Fibroblast of the aortic adventitia (primary cell): Measurements from ENCODE around the gene ABHD14A. TPM values are rescaled to one million over a fixed set of nuclear protein-coding genes. Genes with fewer than 3 reads are reported as not detected.
A peak's percentile ranks its signal among the peaks of the same experiment; 100 is the strongest.
"Not testable (repeated sequence)": the region's sequence is repeated elsewhere in the genome, so short reads cannot be mapped to it uniquely, and the experiment has no call there.

Source experiments
- DNase-seq: peaks from one replicate; pipeline ENCODE4 v3.0.0-alpha.2; 2010; ENCODE audit warnings: low read depth
- H3K4me3 ChIP-seq: 2 replicates; pipeline ENCODE4 v1.5.1; 2011; ENCODE audit warnings: low read depth, mild to moderate bottlenecking, control low read depth, low read length, moderate library complexity
- total RNA-seq: library from RNA; depleted of rRNA; stranded (reverse); fragments of >200 nt; gene quantifications from 2 replicates; pipeline ENCODE4 v1.2.3, GENCODE V29; 2012; ENCODE audit warnings: low replicate concordance
- TF ChIP-seq, protein P1 (sequence below): IDR thresholded peaks from 2 replicates; pipeline ENCODE4 v1.5.1; 2011; ENCODE audit warnings: mild to moderate bottlenecking, low read length, control low read depth, inconsistent platforms; ENCODE audit not compliant: insufficient read depth

Gene ABHD14A
- total RNA-seq, 1 donor: 13.8 TPM

DNA sequence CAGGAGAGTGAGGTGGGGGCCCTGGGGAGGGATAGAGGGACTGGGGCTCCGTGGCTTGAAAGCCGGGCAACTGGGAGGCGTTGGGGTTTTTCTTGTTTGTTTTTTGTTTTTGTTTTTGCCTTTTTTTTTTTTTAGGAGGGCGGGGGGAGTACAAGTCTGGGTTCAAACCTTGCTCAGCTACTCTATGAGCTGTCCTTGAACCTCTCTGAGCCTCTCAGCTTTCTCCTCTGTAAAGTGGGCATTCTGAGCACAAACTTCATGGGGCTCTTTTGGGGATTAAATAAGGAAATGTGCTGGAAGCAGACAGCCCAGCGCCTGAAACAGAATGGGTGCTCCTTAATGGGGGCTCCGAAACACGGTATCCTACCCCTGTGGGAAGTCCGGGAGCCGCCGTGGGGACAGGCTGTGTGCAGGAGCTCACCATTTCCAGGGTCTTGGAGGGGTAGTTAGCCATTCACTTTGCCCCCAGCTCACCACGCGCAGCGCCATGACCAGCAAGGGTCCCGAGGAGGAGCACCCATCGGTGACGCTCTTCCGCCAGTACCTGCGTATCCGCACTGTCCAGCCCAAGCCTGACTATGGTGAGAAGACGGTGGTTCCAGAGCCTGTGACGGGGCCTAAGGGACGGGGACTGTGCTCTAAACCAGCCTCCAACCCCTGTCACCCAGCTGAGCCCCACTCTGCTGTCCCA lies 8.9 kb downstream of the ABHD14A start:
- TF ChIP-seq, protein P1, sequence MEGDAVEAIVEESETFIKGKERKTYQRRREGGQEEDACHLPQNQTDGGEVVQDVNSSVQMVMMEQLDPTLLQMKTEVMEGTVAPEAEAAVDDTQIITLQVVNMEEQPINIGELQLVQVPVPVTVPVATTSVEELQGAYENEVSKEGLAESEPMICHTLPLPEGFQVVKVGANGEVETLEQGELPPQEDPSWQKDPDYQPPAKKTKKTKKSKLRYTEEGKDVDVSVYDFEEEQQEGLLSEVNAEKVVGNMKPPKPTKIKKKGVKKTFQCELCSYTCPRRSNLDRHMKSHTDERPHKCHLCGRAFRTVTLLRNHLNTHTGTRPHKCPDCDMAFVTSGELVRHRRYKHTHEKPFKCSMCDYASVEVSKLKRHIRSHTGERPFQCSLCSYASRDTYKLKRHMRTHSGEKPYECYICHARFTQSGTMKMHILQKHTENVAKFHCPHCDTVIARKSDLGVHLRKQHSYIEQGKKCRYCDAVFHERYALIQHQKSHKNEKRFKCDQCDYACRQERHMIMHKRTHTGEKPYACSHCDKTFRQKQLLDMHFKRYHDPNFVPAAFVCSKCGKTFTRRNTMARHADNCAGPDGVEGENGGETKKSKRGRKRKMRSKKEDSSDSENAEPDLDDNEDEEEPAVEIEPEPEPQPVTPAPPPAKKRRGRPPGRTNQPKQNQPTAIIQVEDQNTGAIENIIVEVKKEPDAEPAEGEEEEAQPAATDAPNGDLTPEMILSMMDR: no peak
- H3K4me3 ChIP-seq: peak overlapping the region; percentile 62
- no peak for DNase-seq

DNA sequence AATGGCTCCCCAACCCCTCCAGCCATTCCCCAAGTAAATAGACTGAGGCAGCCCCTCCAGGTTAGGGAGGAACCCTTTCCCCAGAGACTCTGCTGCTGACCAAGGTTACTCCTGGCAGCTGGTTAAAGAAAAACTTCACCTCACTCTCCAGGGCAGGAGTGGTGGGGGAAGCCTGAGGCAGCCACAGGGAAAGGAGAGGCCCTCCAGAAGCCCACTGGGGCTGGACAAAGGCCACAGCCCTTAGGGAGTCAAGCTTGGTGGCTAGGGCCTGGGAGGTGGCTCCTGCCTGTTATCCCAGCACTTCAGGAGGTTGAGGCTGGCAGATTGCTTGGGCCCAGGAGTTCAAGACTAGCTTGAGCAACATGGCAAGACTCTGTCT lies 9.4 kb downstream of the ABHD14A start:
- DNase-seq: no peak
- TF ChIP-seq, protein P1: no peak
- peak overlapping the region; percentile 62 for H3K4me3 ChIP-seq

DNA sequence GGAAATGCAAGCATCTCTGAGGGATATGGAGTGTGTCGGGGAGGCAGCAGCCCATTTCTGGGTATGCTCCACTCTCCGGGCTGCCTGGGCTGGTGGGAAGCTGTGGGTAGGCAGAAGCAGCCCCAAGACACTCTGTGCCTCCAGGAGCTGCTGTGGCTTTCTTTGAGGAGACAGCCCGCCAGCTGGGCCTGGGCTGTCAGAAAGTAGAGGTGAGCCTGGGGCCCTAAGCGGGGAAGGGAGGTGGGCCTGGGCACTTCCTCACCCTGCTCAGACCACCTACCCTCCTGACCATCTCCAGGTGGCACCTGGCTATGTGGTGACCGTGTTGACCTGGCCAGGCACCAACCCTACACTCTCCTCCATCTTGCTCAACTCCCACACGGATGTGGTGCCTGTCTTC lies 10.2 kb downstream of the ABHD14A start:
- DNase-seq: no peak
- TF ChIP-seq, protein P1: no peak
- H3K4me3 ChIP-seq: no peak overlapping the region

DNA sequence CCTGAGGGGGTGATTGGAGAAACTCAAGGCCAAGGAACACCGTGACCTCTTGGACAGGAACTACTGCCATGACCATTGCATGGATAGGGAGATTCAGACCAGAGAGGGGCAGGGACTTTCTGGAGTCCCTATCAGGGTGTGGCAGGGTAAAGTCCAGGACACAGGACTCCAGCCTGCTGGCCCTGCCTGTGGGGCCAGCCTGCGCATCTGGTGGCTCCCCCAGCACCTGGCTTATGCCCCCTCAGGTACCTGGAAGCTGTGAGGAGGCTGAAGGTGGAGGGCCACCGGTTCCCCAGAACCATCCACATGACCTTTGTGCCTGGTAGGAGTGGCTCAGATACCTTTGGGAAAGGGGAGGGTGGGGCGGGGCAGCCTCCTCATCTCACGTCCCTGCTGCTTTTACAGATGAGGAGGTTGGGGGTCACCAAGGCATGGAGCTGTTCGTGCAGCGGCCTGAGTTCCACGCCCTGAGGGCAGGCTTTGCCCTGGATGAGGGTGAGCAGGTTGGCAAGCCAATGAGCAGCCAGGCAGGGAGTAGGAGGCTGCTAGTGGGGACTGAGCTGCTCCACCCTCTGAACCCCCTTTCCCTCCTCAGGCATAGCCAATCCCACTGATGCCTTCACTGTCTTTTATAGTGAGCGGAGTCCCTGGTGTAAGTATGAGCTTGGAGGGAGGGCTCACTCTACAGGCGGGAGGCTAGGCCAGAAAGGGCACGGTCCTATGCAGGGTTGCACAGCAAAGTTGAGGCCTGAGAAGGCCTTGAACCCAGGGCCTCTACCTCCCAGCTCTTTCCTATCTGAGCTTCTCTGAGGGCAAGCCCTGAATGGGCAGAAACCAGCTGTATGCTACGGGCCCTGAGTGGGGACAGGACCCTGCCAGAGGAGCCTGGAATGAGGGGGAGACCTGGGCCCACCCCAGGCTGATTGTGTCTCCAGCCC lies 11.4 kb downstream of the ABHD14A start:
- H3K4me3 ChIP-seq: no peak overlapping the region
- TF ChIP-seq, protein P1: no peak
- DNase-seq: no peak

DNA sequence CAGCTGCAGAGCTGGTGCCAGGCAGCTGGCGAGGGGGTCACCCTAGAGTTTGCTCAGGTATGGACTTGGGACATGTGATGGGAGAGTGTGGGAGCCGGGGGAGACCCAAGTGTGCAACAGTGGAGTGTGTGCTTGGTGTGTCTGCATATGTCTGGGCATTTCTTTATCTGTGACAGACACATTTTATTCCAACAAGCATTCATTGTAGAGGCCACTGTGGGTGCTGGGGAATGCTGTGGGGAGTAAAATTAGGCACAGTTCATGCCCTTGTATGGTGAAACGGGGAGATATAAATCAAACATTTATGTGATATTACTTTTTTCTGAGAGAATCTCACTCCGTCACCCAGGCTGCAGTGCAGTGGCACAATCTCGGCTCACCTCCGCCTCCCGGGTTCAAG lies 12.7 kb downstream of the ABHD14A start:
- TF ChIP-seq, protein P1: no peak
- H3K4me3 ChIP-seq: no peak overlapping the region
- no peak for DNase-seq

DNA sequence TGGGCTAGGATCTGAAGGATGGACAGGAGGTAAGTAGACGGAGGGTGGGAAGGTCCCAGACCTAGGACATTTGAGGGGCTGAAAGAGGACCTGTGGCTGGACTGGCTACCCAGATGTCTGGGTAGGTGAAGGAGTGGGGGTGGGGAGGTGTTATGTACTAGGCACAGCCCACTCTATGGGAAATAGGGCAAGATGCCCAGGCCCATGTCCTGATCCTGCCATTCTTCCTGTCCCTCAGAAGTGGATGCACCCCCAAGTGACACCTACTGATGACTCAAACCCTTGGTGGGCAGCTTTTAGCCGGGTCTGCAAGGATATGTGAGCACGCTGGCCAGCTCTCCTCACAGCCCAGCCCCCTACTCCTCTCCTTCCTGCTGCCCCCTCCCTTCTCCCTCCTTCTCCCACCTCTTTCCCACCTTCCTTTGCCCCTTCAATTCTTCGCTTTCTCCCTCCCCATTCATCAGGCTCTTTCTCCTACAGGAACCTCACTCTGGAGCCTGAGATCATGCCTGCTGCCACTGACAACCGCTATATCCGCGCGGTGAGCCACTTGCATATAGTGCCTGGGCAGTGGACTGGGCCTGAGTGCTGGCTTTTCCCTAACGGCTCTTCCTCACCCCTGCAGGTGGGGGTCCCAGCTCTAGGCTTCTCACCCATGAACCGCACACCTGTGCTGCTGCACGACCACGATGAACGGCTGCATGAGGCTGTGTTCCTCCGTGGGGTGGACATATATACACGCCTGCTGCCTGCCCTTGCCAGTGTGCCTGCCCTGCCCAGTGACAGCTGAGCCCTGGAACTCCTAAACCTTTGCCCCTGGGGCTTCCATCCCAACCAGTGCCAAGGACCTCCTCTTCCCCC lies 13.7 kb downstream of the ABHD14A start:
- H3K4me3 ChIP-seq: no peak overlapping the region
- TF ChIP-seq, protein P1: no peak
- DNase-seq: no peak

DNA sequence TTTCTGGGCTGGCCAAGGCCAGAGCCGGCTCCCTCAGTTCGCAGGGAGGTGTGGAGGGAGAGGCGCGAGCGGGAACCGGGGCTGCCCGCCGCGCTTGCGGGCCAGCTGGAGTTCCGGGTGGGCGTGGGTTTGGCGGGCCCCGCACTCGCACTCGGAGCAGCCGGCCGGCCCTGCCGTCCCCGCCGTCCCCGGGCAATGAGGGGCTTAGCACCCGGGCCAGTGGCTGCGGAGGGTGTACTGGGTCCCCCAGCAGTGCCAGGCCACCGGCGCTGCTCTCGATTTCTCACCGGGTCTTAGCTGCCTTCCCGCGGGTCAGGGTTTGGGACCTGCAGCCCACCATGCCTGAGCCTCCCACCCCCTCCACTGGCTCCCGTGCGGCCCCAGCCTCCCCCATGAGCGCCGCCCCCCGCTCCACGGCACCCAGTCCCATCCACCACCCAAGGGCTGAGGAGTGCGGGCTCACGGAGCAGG lies 15.7 kb downstream of the ABHD14A start:
- DNase-seq, H3K4me3 ChIP-seq: not testable (repeated sequence)
